ENCODE measurements around the gene WDR86.
A peak's percentile ranks its signal among the peaks of the same experiment; 100 is the strongest.

WDR86 gene

GRCh38 chr7:151376218-151376902, 33.5 kb downstream of the WDR86 start:
- Mint-ChIP-seq H3K4me3 (no peak overlapping the region), H3K27ac (no peak overlapping the region), H3K4me1 (peaks cover 12% of the 10 kb centered on the region), H3K9me3 (no peaks in the 10 kb centered on the region), H3K36me3 (peaks cover 54% of the 10 kb centered on the region)
- ATAC-seq (no peak), DNase-seq (ENCODE audit: low spot score in 2 of 2) (no peak)

GRCh38 chr7:151375530-151376217, 34.2 kb downstream of the WDR86 start:
- Mint-ChIP-seq H3K36me3 (peaks cover 58% of the 10 kb centered on the region), H3K9me3 (no peaks in the 10 kb centered on the region), H3K4me3 (no peak overlapping the region), H3K4me1 (peaks cover 7% of the 10 kb centered on the region), H3K27ac (peak overlapping the region; percentile 55)
- DNase-seq (ENCODE audit: low spot score in 2 of 2) (no peak), ATAC-seq (no peak)

- Mint-ChIP-seq H3K27ac (no peak overlapping the region), H3K36me3 (peaks cover 67% of the 10 kb centered on the region), H3K4me1 (peaks cover 6% of the 10 kb centered on the region), H3K9me3 (no peaks in the 10 kb centered on the region), H3K4me3 (no peak overlapping the region)
- ATAC-seq (no peak), DNase-seq (ENCODE audit: low spot score in 2 of 2) (no peak)
Observed at GRCh38 chr7:151374726-151375125, 35.1 kb downstream of the WDR86 start.

- Mint-ChIP-seq H3K4me3 (no peak overlapping the region), H3K36me3 (peaks cover 73% of the 10 kb centered on the region), H3K9me3 (no peaks in the 10 kb centered on the region), H3K27ac (no peak overlapping the region), H3K4me1 (peaks cover 6% of the 10 kb centered on the region)
- no peak for ATAC-seq
- DNase-seq (ENCODE audit: low spot score in 2 of 2), result no peak
Observed at GRCh38 chr7:151374139-151374538, 35.7 kb downstream of the WDR86 start.

- Mint-ChIP-seq H3K27ac (peak overlapping the region; percentile 71), H3K36me3 (peaks cover 74% of the 10 kb centered on the region), H3K9me3 (no peaks in the 10 kb centered on the region), H3K4me3 (no peak overlapping the region), H3K4me1 (peaks cover 6% of the 10 kb centered on the region)
- no peak for ATAC-seq
- no peak for DNase-seq (ENCODE audit: low spot score in 2 of 2)
Observed at GRCh38 chr7:151373599-151373998, 36.2 kb downstream of the WDR86 start.

GRCh38 chr7:151372612-151373265, 37.1 kb downstream of the WDR86 start:
- H3K27ac Mint-ChIP-seq, result peak overlapping the region; percentile 71
- DNase-seq (ENCODE audit: low spot score in 2 of 2) (no peak), ATAC-seq (no peak)
- peaks cover 73% of the 10 kb centered on the region for H3K36me3 Mint-ChIP-seq
- no peak overlapping the region for H3K4me3 Mint-ChIP-seq
- no peaks in the 10 kb centered on the region for H3K9me3 Mint-ChIP-seq
- peaks cover 12% of the 10 kb centered on the region for H3K4me1 Mint-ChIP-seq

- Mint-ChIP-seq H3K27ac (no peak overlapping the region), H3K9me3 (no peaks in the 10 kb centered on the region), H3K4me1 (peaks cover 12% of the 10 kb centered on the region), H3K36me3 (peaks cover 59% of the 10 kb centered on the region), H3K4me3 (no peak overlapping the region)
- no peak for DNase-seq (ENCODE audit: low spot score in 2 of 2)
- ATAC-seq, result no peak
Observed at GRCh38 chr7:151371266-151371665, 38.6 kb downstream of the WDR86 start.

- peak; percentile 77 to 87 for DNase-seq (ENCODE audit: low spot score in 2 of 2)
- H3K36me3 Mint-ChIP-seq, result peaks cover 53% of the 10 kb centered on the region
- H3K4me3 Mint-ChIP-seq, result no peak overlapping the region
- no peaks in the 10 kb centered on the region for H3K9me3 Mint-ChIP-seq
- H3K27ac Mint-ChIP-seq, result no peak overlapping the region
- peaks cover 12% of the 10 kb centered on the region for H3K4me1 Mint-ChIP-seq
- ATAC-seq, result peak; percentile 99
Observed at GRCh38 chr7:151368136-151368571, 41.7 kb downstream of the WDR86 start.

GRCh38 chr7:151367284-151367683, 42.6 kb downstream of the WDR86 start:
- Mint-ChIP-seq H3K36me3 (peaks cover 53% of the 10 kb centered on the region), H3K4me3 (no peak overlapping the region), H3K27ac (no peak overlapping the region), H3K4me1 (peaks cover 7% of the 10 kb centered on the region), H3K9me3 (no peaks in the 10 kb centered on the region)
- DNase-seq (ENCODE audit: low spot score in 2 of 2), result no peak
- ATAC-seq, result no peak

- H3K4me1 Mint-ChIP-seq, result peaks cover 6% of the 10 kb centered on the region
- no peak overlapping the region for H3K27ac Mint-ChIP-seq
- H3K4me3 Mint-ChIP-seq, result no peak overlapping the region
- DNase-seq (ENCODE audit: low spot score in 2 of 2), result no peak
- no peak for ATAC-seq
- H3K9me3 Mint-ChIP-seq, result no peaks in the 10 kb centered on the region
- peaks cover 56% of the 10 kb centered on the region for H3K36me3 Mint-ChIP-seq
Observed at GRCh38 chr7:151366880-151367222, 43.0 kb downstream of the WDR86 start.

- no peak overlapping the region for H3K4me3 Mint-ChIP-seq
- peaks cover 62% of the 10 kb centered on the region for H3K36me3 Mint-ChIP-seq
- ATAC-seq, result no peak
- H3K4me1 Mint-ChIP-seq, result peaks cover 6% of the 10 kb centered on the region
- H3K9me3 Mint-ChIP-seq, result no peaks in the 10 kb centered on the region
- peak overlapping the region; percentile 46 for H3K27ac Mint-ChIP-seq
- DNase-seq (ENCODE audit: low spot score in 2 of 2), result no peak
Observed at GRCh38 chr7:151366166-151366879, 43.5 kb downstream of the WDR86 start.

GRCh38 chr7:151363182-151363581, 46.7 kb downstream of the WDR86 start:
- DNase-seq (ENCODE audit: low spot score in 2 of 2), result no peak
- no peak for ATAC-seq
- Mint-ChIP-seq H3K4me1 (peaks cover 3% of the 10 kb centered on the region), H3K36me3 (peaks cover 64% of the 10 kb centered on the region), H3K4me3 (no peak overlapping the region), H3K27ac (peak overlapping the region; percentile 2), H3K9me3 (no peaks in the 10 kb centered on the region)

- no peaks in the 10 kb centered on the region for H3K9me3 Mint-ChIP-seq
- ATAC-seq, result no peak
- no peak for DNase-seq (ENCODE audit: low spot score in 2 of 2)
- H3K4me3 Mint-ChIP-seq, result no peak overlapping the region
- H3K36me3 Mint-ChIP-seq, result peaks cover 78% of the 10 kb centered on the region
- no peaks in the 10 kb centered on the region for H3K4me1 Mint-ChIP-seq
- no peak overlapping the region for H3K27ac Mint-ChIP-seq
Observed at GRCh38 chr7:151361193-151361959, 48.5 kb downstream of the WDR86 start.

- DNase-seq (ENCODE audit: low spot score in 2 of 2), result no peak
- no peak for ATAC-seq
- Mint-ChIP-seq H3K36me3 (peaks cover 84% of the 10 kb centered on the region), H3K27ac (peak overlapping the region; percentile 94), H3K4me1 (peaks cover 28% of the 10 kb centered on the region), H3K9me3 (no peaks in the 10 kb centered on the region), H3K4me3 (peak overlapping the region; percentile 74)
Observed at GRCh38 chr7:151352512-151352911, 57.3 kb downstream of the WDR86 start.

- DNase-seq (ENCODE audit: low spot score in 2 of 2) (peak in 1 of 2 donors; percentile 67), ATAC-seq (peak; percentile 53)
- Mint-ChIP-seq H3K27ac (peak overlapping the region; percentile 94), H3K9me3 (no peaks in the 10 kb centered on the region), H3K4me1 (peaks cover 28% of the 10 kb centered on the region), H3K4me3 (peak overlapping the region; percentile 74), H3K36me3 (peaks cover 84% of the 10 kb centered on the region)
Observed at GRCh38 chr7:151351967-151352366, 57.9 kb downstream of the WDR86 start.
